Sigmoid colon (tissue), 7 donors: ENCODE data around the gene HSD11B2. TPM values are rescaled to one million over a fixed set of nuclear protein-coding genes. Genes with fewer than 3 reads are reported as not detected.
A peak's percentile ranks its signal among the peaks of the same experiment; 100 is the strongest.

Experiments used
- DNase-seq: peaks from one replicate; pipeline ENCODE4 v3.0.0-alpha.2; 2019
- H3K27ac ChIP-seq, 4 donors: fragments of 200-600 bp; sonication (generic); one replicate each; pipeline ENCODE4 v1.5.1; 2016 to 2019; ENCODE audit warnings: mild to moderate bottlenecking in 1 of 4
- H3K27me3 ChIP-seq, 3 donors: fragments of 200-600 bp; sonication (generic); one replicate each; pipeline ENCODE4 v1.5.1; 2019; ENCODE audit warnings: mild to moderate bottlenecking in 1 of 3
- H3K36me3 ChIP-seq, 4 donors: fragments of 200-600 bp; sonication (generic); one replicate each; pipeline ENCODE4 v1.5.1; 2016 to 2019
- H3K4me1 ChIP-seq, 4 donors: fragments of 200-600 bp; sonication (generic); one replicate each; pipeline ENCODE4 v1.5.1; 2017 to 2019
- H3K4me3 ChIP-seq, 4 donors: fragments of 200-600 bp; sonication (generic); one replicate each; pipeline ENCODE4 v1.5.1; 2017 to 2019; ENCODE audit warnings: mild to moderate bottlenecking in 2 of 4, moderate library complexity in 1 of 4
- H3K9me3 ChIP-seq, 4 donors: fragments of 200-600 bp in 3 of 4; sonication (generic) in 3 of 4; one replicate each; pipeline versions ENCODE4 v1.5.1 to v1.6.1; 2013 to 2019
- EP300 ChIP-seq, 4 donors: sonication (generic); formaldehyde crosslinking; IDR thresholded peaks; one replicate each; pipeline ENCODE4 v1.6.1; 2017; ENCODE audit warnings: antibody characterized with exemption in 4 of 4
- POLR2A ChIP-seq, 2 donors: fragments of 450-650 bp; IDR thresholded peaks; one replicate each; pipeline ENCODE4 v1.6.1; 2016; ENCODE audit warnings: antibody characterized with exemption in 2 of 2, mild to moderate bottlenecking in 2 of 2, moderate library complexity in 2 of 2
- POLR2AphosphoS5 ChIP-seq, 4 donors: sonication (generic); formaldehyde crosslinking; IDR thresholded peaks; one replicate each; pipeline ENCODE4 v1.6.1; 2017; ENCODE audit warnings: antibody characterized with exemption in 4 of 4
- WGBS, 2 donors: extraction: QIAGEN DNeasy Blood & Tissue Kit; methylation state at CpG; one replicate each; pipeline ENCODE4 v1.1.7; 2013; 5-methylcytosine and 5-hydroxymethylcytosine counted together
- intact Hi-C: fragments of 100-400 bp; cut with DNase I; formaldehyde crosslinking; loops from one replicate; pipeline ENCODE4 v1.15.1; 2023
- polyA plus RNA-seq, 3 donors: library from polyadenylated mRNA; stranded (reverse); fragments of 200-250 nt; gene quantifications; one replicate each; pipeline ENCODE4 v1.2.3, GENCODE V29; 2013
- total RNA-seq, 4 donors: library from RNA; depleted of rRNA; stranded (reverse); fragments of >200 nt; gene quantifications; one replicate each; pipeline ENCODE4 v1.1.0, GENCODE V29; 2016
- TF ChIP-seq, protein P1 (sequence below), 4 experiments: fragments of 450-650 bp in 3 of 4; fragments of 200-600 bp in 1 of 4; IDR thresholded peaks; one replicate each; pipeline ENCODE4 v1.5.1; 2016 to 2019; ENCODE audit warnings: antibody characterized with exemption in 4 of 4, mild to moderate bottlenecking in 3 of 4, moderate library complexity in 2 of 4
- donor health status: healthy with polysubstance abuse.
- donor health status: Bipolar disorder and iron deficiency.
- donor health status: healthy.

Gene HSD11B2
- total and polyA plus RNA-seq, 7 donors = 0.14 to 353 (median 46.1) TPM; not detected in 1

DNA sequence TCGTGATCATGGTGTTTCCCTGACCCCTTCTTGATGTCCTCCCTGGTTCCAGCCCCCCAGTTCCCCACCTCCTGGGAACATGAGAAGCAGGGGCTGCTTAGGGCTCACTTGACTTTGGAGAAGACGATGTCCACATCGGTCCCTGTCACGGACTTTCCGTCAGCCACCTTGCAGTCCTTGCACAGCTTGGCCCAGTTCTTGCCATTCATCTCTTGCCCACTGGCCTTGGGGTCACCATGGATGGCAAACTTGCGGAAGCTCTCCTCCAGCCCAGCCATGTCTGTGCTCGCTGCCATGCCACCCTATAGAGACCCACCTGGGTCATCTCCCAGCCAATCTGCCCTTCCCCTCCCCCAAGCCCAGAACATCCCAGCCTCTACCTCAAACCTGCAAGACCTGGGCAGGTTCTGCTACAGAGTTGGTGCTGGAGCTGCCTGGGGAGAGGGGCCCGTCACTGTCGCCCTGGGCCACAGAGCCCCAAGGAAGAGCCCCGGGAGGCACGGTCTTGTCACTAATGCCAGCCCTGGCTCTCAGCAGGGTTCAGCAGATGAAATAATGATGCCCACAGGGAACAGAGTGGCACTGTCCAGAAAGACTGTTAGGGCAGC, 40.0 kb upstream of the HSD11B2 start:
- no peak for TF ChIP-seq POLR2A (IDR thresholded peaks at IDR 0.05)
- TF ChIP-seq, protein P1, sequence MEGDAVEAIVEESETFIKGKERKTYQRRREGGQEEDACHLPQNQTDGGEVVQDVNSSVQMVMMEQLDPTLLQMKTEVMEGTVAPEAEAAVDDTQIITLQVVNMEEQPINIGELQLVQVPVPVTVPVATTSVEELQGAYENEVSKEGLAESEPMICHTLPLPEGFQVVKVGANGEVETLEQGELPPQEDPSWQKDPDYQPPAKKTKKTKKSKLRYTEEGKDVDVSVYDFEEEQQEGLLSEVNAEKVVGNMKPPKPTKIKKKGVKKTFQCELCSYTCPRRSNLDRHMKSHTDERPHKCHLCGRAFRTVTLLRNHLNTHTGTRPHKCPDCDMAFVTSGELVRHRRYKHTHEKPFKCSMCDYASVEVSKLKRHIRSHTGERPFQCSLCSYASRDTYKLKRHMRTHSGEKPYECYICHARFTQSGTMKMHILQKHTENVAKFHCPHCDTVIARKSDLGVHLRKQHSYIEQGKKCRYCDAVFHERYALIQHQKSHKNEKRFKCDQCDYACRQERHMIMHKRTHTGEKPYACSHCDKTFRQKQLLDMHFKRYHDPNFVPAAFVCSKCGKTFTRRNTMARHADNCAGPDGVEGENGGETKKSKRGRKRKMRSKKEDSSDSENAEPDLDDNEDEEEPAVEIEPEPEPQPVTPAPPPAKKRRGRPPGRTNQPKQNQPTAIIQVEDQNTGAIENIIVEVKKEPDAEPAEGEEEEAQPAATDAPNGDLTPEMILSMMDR (IDR thresholded peaks at IDR 0.05) = no peak
- TF ChIP-seq EP300 (IDR thresholded peaks at IDR 0.05) = no peak
- no peak for TF ChIP-seq POLR2AphosphoS5 (IDR thresholded peaks at IDR 0.05)
- intact Hi-C loops = no loop called here
- H3K36me3 ChIP-seq = no peaks in the 10 kb centered on the region
- H3K4me1 ChIP-seq = peaks cover 0 to 50% (median 43%) of the 10 kb centered on the region in 4 donors
- H3K4me3 ChIP-seq = no peak overlapping the region
- H3K9me3 ChIP-seq = no peaks in the 10 kb centered on the region
- peak; percentile 59 for DNase-seq
- WGBS, 2 donors = 91 to 94% methylated on average over 11 of the region's 11 CpGs
- peak overlapping the region in 2 of 4 donors; percentile 9 to 82 for H3K27ac ChIP-seq
- H3K27me3 ChIP-seq = peaks cover 0 to 54% (median 26%) of the 10 kb centered on the region in 3 donors

- Histone ChIP-seq H3K4me1 (peaks cover 0 to 57% (median 51%) of the 10 kb centered on the region in 4 donors), H3K27ac (peak overlapping the region; percentile 20 to 82 (median 63)), H3K9me3 (no peaks in the 10 kb centered on the region), H3K36me3 (no peaks in the 10 kb centered on the region), H3K4me3 (peak overlapping the region in 2 of 4 donors; percentile 42 to 50), H3K27me3 (peaks cover 0 to 61% (median 26%) of the 10 kb centered on the region in 3 donors)
- DNase-seq = peak; percentile 78
- intact Hi-C loops = no loop called here
- WGBS, 2 donors = 37 to 61% methylated on average over 15 of the region's 15 CpGs
- TF ChIP-seq EP300 (IDR thresholded peaks at IDR 0.05) (no peak), POLR2A (IDR thresholded peaks at IDR 0.05) (no peak), POLR2AphosphoS5 (IDR thresholded peaks at IDR 0.05) (no peak)
- TF ChIP-seq, protein P1 (IDR thresholded peaks at IDR 0.05) = no peak
These were observed 39.3 kb upstream of the HSD11B2 start for GRCh38 chr16:67391424-67392300.

DNA sequence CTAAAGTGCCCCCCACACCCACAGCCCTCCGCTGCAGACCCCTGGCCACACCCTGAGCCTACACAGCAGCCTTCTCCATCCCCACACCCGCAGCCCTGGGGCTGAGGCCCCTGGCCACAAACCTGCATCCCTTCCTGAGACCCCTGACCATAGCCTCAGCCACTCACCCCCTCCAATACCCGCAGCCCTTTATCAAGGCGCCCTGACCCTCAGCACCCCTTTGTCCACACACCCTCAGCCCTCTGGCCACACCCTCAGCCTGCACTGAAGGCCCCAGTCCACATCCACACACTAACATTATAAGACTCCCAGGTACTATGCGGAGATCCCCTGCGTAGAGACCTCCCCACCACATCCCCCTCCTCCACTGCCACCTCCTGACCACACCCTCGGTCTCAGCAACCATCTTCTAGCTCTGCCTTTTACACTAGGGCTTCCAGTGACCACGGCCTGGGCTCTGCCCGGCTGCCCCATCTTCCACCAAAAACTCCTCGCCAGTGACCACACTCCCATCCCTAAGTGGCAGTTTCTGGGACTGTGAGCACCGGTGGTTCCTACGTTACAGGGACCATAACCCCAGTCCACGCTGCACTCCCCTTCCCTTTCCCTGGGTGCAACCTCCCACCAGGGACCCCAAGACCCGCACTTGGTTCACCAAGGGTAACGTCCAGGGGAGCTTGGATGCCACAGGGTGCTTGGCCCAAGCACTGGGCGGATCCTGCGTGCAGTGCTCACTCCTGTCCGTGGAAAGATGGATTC, 38.4 kb upstream of the HSD11B2 start:
- Histone ChIP-seq H3K9me3 (no peaks in the 10 kb centered on the region), H3K4me1 (peaks cover 0 to 65% (median 56%) of the 10 kb centered on the region in 4 donors), H3K27ac (peak overlapping the region; percentile 60 to 82 (median 64)), H3K27me3 (peaks cover 0 to 68% (median 26%) of the 10 kb centered on the region in 3 donors), H3K36me3 (no peaks in the 10 kb centered on the region), H3K4me3 (peak overlapping the region; percentile 9 to 50 (median 38))
- 71 to 82% methylated on average over 18 of the region's 18 CpGs for WGBS, 2 donors
- peak; percentile 61 for DNase-seq
- intact Hi-C loops = no loop called here
- TF ChIP-seq POLR2AphosphoS5 (IDR thresholded peaks at IDR 0.05) (no peak), POLR2A (IDR thresholded peaks at IDR 0.05) (no peak), EP300 (IDR thresholded peaks at IDR 0.05) (no peak)
- TF ChIP-seq, protein P1 (IDR thresholded peaks at IDR 0.05) = no peak

GRCh38 chr16:67393111-67393787, 37.7 kb upstream of the HSD11B2 start, which contains the start of gene TPPP3:
Gene TPPP3, minus strand, starts transcription at chr16:67393498. Its CDS starts 2,387 bp downstream, at chr16:67391111.
- Histone ChIP-seq H3K9me3 (no peaks in the 10 kb centered on the region), H3K4me3 (peak within 1 kb of the TSS; percentile 9 to 50 (median 38)), H3K27ac (peak within 1 kb of the TSS; percentile 60 to 82 (median 64)), H3K4me1 (peaks cover 0 to 70% (median 56%) of the 10 kb centered on the region in 4 donors), H3K27me3 (peaks cover 0 to 68% (median 26%) of the 10 kb centered on the region in 3 donors), H3K36me3 (no peaks in the 10 kb centered on the region)
- TF ChIP-seq, protein P1 (IDR thresholded peaks at IDR 0.05) = peak; percentile 21 to 63 (median 53)
- TF ChIP-seq EP300 (IDR thresholded peaks at IDR 0.05) (no peak), POLR2AphosphoS5 (IDR thresholded peaks at IDR 0.05) (peak in 3 of 4 donors; percentile 59 to 77 (median 67))
- intact Hi-C loops = no loop called here
- 2 to 7% methylated on average over 56 of the region's 56 CpGs for WGBS, 2 donors
- DNase-seq = peak; percentile 95
